GM21367 (cell line): ENCODE results near the gene HOXA13.

Experiments used
- ATAC-seq: cut with Tn5 transposase; IDR thresholded peaks from one replicate; pipeline ENCODE4 v1.9.1; 2021; ENCODE audit not compliant: unreplicated experiment

HOXA13 gene

GRCh38 chr7:27171325-27171636 is 28.6 kb downstream of the HOXA13 start:
- no peak for ATAC-seq

- no peak for ATAC-seq
These were observed 29.2 kb downstream of the HOXA13 start for GRCh38 chr7:27170426-27171324.

GRCh38 chr7:27169658-27170425 is 30.0 kb downstream of the HOXA13 start:
- ATAC-seq = no peak

GRCh38 chr7:27168265-27168947 is 31.5 kb downstream of the HOXA13 start:
- ATAC-seq = no peak

- no peak for ATAC-seq
These were observed 32.0 kb downstream of the HOXA13 start for GRCh38 chr7:27167916-27168264.

- no peak for ATAC-seq
These were observed 33.1 kb downstream of the HOXA13 start for GRCh38 chr7:27166531-27167505.

- no peak for ATAC-seq
These were observed 33.8 kb downstream of the HOXA13 start for GRCh38 chr7:27165996-27166530.

GRCh38 chr7:27165089-27165995 is 34.5 kb downstream of the HOXA13 start, which contains the start of gene HOXA9:
TSS of gene HOXA9 (minus strand) at chr7:27165537. CDS start at chr7:27165457, 80 bp downstream.
- no peak for ATAC-seq

GRCh38 chr7:27164367-27165088 is 35.4 kb downstream of the HOXA13 start:
- ATAC-seq = no peak

- no peak for ATAC-seq
These were observed 35.9 kb downstream of the HOXA13 start for GRCh38 chr7:27164045-27164366.

GRCh38 chr7:27163288-27164044 is 36.4 kb downstream of the HOXA13 start:
- ATAC-seq = no peak

GRCh38 chr7:27162561-27163287 is 37.2 kb downstream of the HOXA13 start:
- no peak for ATAC-seq

GRCh38 chr7:27161721-27162560 is 38.0 kb downstream of the HOXA13 start:
- no peak for ATAC-seq

GRCh38 chr7:27161214-27161720 is 38.6 kb downstream of the HOXA13 start:
- ATAC-seq = no peak

GRCh38 chr7:27160546-27161213 is 39.2 kb downstream of the HOXA13 start:
- no peak for ATAC-seq

- no peak for ATAC-seq
These were observed 39.7 kb downstream of the HOXA13 start for GRCh38 chr7:27160145-27160545.
